Spleen (tissue), 7 donors: ENCODE measurements around the gene PRKCA.

Experiments
- POLR2AphosphoS5 ChIP-seq, 3 donors: sonication (generic); formaldehyde crosslinking; IDR thresholded peaks; one replicate each; pipeline ENCODE4 v1.5.1; 2017; ENCODE audit warnings: antibody characterized with exemption in 3 of 3
- TF ChIP-seq, protein P1 (sequence below), 11 experiments: fragments of 200-600 bp in 7 of 11; fragments of 450-650 bp in 4 of 11; sonication (generic) in 4 of 11; IDR thresholded peaks in 8 of 11; conservative IDR thresholded peaks in 3 of 11; 1 replicate in 7 of 11; 2 replicates in 4 of 11; pipeline versions ENCODE4 v1.4.0 to v1.8.0; 2016 to 2021; ENCODE audit warnings: antibody characterized with exemption in 11 of 11, inconsistent platforms in 4 of 11, mild to moderate bottlenecking in 1 of 11
- donor health status: DM: no; HTN: no; CAD: no; lungs with moderate emphysema.
- donor health status: DM: no; HTN: no; CAD: no.
- donor health status: DM: no; HTN: no; CAD: no.

DNA sequence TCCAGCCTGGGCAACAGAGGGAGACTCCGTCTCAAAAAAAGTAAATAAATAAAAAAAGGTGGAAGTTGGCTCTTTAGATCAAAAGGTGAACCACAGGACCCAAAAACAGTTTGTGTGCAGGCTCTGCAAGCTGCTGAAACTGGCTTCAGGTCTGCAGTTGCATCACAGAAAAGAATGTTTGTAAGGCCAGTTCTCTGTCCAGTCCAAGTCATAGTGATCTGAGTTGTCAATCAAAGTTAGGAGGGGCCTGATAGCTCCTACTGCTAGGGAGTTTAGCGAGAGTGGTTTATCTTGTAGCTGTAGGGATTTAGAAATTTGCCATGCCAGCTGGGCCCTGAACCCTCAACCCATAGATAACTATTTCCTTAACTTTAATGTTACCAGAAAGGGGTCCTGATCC lies 431.3 kb downstream of the PRKCA start:
- TF ChIP-seq POLR2AphosphoS5 (IDR thresholded peaks at IDR 0.05): no peak
- TF ChIP-seq, protein P1, sequence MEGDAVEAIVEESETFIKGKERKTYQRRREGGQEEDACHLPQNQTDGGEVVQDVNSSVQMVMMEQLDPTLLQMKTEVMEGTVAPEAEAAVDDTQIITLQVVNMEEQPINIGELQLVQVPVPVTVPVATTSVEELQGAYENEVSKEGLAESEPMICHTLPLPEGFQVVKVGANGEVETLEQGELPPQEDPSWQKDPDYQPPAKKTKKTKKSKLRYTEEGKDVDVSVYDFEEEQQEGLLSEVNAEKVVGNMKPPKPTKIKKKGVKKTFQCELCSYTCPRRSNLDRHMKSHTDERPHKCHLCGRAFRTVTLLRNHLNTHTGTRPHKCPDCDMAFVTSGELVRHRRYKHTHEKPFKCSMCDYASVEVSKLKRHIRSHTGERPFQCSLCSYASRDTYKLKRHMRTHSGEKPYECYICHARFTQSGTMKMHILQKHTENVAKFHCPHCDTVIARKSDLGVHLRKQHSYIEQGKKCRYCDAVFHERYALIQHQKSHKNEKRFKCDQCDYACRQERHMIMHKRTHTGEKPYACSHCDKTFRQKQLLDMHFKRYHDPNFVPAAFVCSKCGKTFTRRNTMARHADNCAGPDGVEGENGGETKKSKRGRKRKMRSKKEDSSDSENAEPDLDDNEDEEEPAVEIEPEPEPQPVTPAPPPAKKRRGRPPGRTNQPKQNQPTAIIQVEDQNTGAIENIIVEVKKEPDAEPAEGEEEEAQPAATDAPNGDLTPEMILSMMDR (IDR thresholded peaks at IDR 0.05 in 8 of 11, conservative IDR thresholded peaks at IDR 0.05 in 3 of 11): no peak
